Duodenal mucosa (tissue), 2 donors: ENCODE data around the gene TRAPPC2.

Experiments
- H3K27ac ChIP-seq: one replicate; pipeline ENCODE4 v1.7.0; 2013; ENCODE audit warnings: low read depth, low read length
- H3K27me3 ChIP-seq, 2 donors: one replicate each; pipeline ENCODE4 v1.7.0; 2013; ENCODE audit warnings: low read length in 2 of 2, control low read depth in 1 of 2; ENCODE audit not compliant: insufficient read depth in 2 of 2, control insufficient read depth in 1 of 2
- H3K36me3 ChIP-seq, 2 donors: one replicate each; pipeline ENCODE4 v1.7.0; 2013; ENCODE audit warnings: low read length in 2 of 2, control low read depth in 1 of 2; ENCODE audit not compliant: insufficient read depth in 2 of 2, control insufficient read depth in 1 of 2
- H3K4me1 ChIP-seq, 2 donors: one replicate each; pipeline ENCODE4 v1.7.0; 2013; ENCODE audit warnings: low read length in 2 of 2, control low read depth in 1 of 2; ENCODE audit not compliant: insufficient read depth in 2 of 2, control insufficient read depth in 1 of 2
- H3K4me3 ChIP-seq, 2 donors: one replicate each; pipeline ENCODE4 v1.7.0; 2013; ENCODE audit warnings: low read length in 2 of 2, low read depth in 1 of 2
- H3K9ac ChIP-seq, 2 donors: one replicate each; pipeline ENCODE4 v1.7.0; 2013; ENCODE audit warnings: low read length in 2 of 2, low read depth in 1 of 2
- H3K9me3 ChIP-seq, 2 donors: one replicate each; pipeline ENCODE4 v1.7.0; 2013; ENCODE audit warnings: low read length in 2 of 2, control low read depth in 1 of 2; ENCODE audit not compliant: control insufficient read depth in 1 of 2

The TRAPPC2 gene

GRCh38 chrX:13721819-13722519 lies 12.5 kb downstream of the TRAPPC2 start:
- H3K4me1 ChIP-seq, result peaks cover 0 to 8% of the 10 kb centered on the region in 2 donors
- H3K9me3 ChIP-seq, result no peaks in the 10 kb centered on the region
- no peak overlapping the region for H3K9ac ChIP-seq
- H3K27me3 ChIP-seq, result no peaks in the 10 kb centered on the region
- no peak overlapping the region for H3K27ac ChIP-seq
- H3K4me3 ChIP-seq, result no peak overlapping the region
- peaks cover 4 to 12% of the 10 kb centered on the region in 2 donors for H3K36me3 ChIP-seq

- peaks cover 0 to 8% of the 10 kb centered on the region in 2 donors for H3K4me1 ChIP-seq
- H3K9ac ChIP-seq, result no peak overlapping the region
- H3K27ac ChIP-seq, result no peak overlapping the region
- H3K4me3 ChIP-seq, result no peak overlapping the region
- H3K36me3 ChIP-seq, result peaks cover 4 to 15% of the 10 kb centered on the region in 2 donors
- H3K9me3 ChIP-seq, result no peaks in the 10 kb centered on the region
- H3K27me3 ChIP-seq, result no peaks in the 10 kb centered on the region
Observed at GRCh38 chrX:13721371-13721770, 13.0 kb downstream of the TRAPPC2 start.

GRCh38 chrX:13719192-13719856 lies 15.1 kb downstream of the TRAPPC2 start:
- no peak overlapping the region for H3K27ac ChIP-seq
- no peaks in the 10 kb centered on the region for H3K9me3 ChIP-seq
- H3K36me3 ChIP-seq, result peaks cover 4 to 25% of the 10 kb centered on the region in 2 donors
- peaks cover 0 to 8% of the 10 kb centered on the region in 2 donors for H3K4me1 ChIP-seq
- no peak overlapping the region for H3K4me3 ChIP-seq
- no peaks in the 10 kb centered on the region for H3K27me3 ChIP-seq
- no peak overlapping the region for H3K9ac ChIP-seq

- Histone ChIP-seq H3K36me3 (peaks cover 4 to 25% of the 10 kb centered on the region in 2 donors), H3K4me3 (no peak overlapping the region), H3K9me3 (no peaks in the 10 kb centered on the region), H3K27ac (no peak overlapping the region), H3K27me3 (no peaks in the 10 kb centered on the region), H3K9ac (no peak overlapping the region), H3K4me1 (peaks cover 0 to 8% of the 10 kb centered on the region in 2 donors)
Observed at GRCh38 chrX:13717700-13718472, 16.5 kb downstream of the TRAPPC2 start.

GRCh38 chrX:13716905-13717304 lies 17.5 kb downstream of the TRAPPC2 start:
- H3K27ac ChIP-seq, result no peak overlapping the region
- no peaks in the 10 kb centered on the region for H3K27me3 ChIP-seq
- H3K36me3 ChIP-seq, result peaks cover 4 to 29% of the 10 kb centered on the region in 2 donors

GRCh38 chrX:13716455-13716854 lies 18.0 kb downstream of the TRAPPC2 start:
- peaks cover 8 to 34% of the 10 kb centered on the region in 2 donors for H3K36me3 ChIP-seq
- H3K27me3 ChIP-seq, result no peaks in the 10 kb centered on the region
- H3K9ac ChIP-seq, result no peak overlapping the region
- no peak overlapping the region for H3K4me3 ChIP-seq
- no peaks in the 10 kb centered on the region for H3K9me3 ChIP-seq
- H3K4me1 ChIP-seq, result no peaks in the 10 kb centered on the region
- no peak overlapping the region for H3K27ac ChIP-seq

More at GRCh38 chrX:13716905-13717304, 17.5 kb downstream of the TRAPPC2 start:
- H3K4me1 ChIP-seq, result peaks cover 0 to 3% of the 10 kb centered on the region in 2 donors
- no peak overlapping the region for H3K4me3 ChIP-seq
- no peak overlapping the region for H3K9ac ChIP-seq
- no peaks in the 10 kb centered on the region for H3K9me3 ChIP-seq

GRCh38 chrX:13711141-13711540 lies 23.3 kb downstream of the TRAPPC2 start:
- H3K4me1 ChIP-seq, result no peaks in the 10 kb centered on the region
- no peaks in the 10 kb centered on the region for H3K27me3 ChIP-seq

GRCh38 chrX:13703589-13703988 lies 30.8 kb downstream of the TRAPPC2 start:
- H3K27ac ChIP-seq, result no peak overlapping the region
- no peaks in the 10 kb centered on the region for H3K9me3 ChIP-seq
- peaks cover 21 to 22% of the 10 kb centered on the region in 2 donors for H3K4me1 ChIP-seq

More at GRCh38 chrX:13711141-13711540, 23.3 kb downstream of the TRAPPC2 start:
- H3K27ac ChIP-seq, result no peak overlapping the region
- H3K4me3 ChIP-seq, result no peak overlapping the region
- H3K36me3 ChIP-seq, result peaks cover 6 to 34% of the 10 kb centered on the region in 2 donors
- no peaks in the 10 kb centered on the region for H3K9me3 ChIP-seq
- H3K9ac ChIP-seq, result no peak overlapping the region

GRCh38 chrX:13703135-13703534 lies 31.3 kb downstream of the TRAPPC2 start:
- Histone ChIP-seq H3K36me3 (no peaks in the 10 kb centered on the region), H3K9me3 (no peaks in the 10 kb centered on the region), H3K27ac (no peak overlapping the region), H3K27me3 (no peaks in the 10 kb centered on the region), H3K4me1 (peaks cover 22 to 23% of the 10 kb centered on the region in 2 donors), H3K4me3 (no peak overlapping the region), H3K9ac (no peak overlapping the region)

More at GRCh38 chrX:13703589-13703988, 30.8 kb downstream of the TRAPPC2 start:
- H3K27me3 ChIP-seq, result no peaks in the 10 kb centered on the region
- H3K9ac ChIP-seq, result no peak overlapping the region
- no peaks in the 10 kb centered on the region for H3K36me3 ChIP-seq
- H3K4me3 ChIP-seq, result no peak overlapping the region
